Measurements from ENCODE around the gene LTA4H. TPM values are rescaled to one million over a fixed set of nuclear protein-coding genes. Genes with fewer than 3 reads are reported as not detected.
A peak's percentile ranks its signal among the peaks of the same experiment; 100 is the strongest.

Gene LTA4H
- total RNA-seq, 6 experiments from 2014 or later = 19.0 to 32.5 (median 27.1) TPM

GRCh38 chr12:96026331-96026730 lies 9.1 kb downstream of the LTA4H start:
- intact Hi-C loops (cut with DNase I) = no loop called here
- no peak overlapping the region for H3K4me3 ChIP-seq
- peaks cover 0 to 38% (median 3%) of the 10 kb centered on the region in 4 donors for H3K36me3 ChIP-seq
- H3K27ac ChIP-seq = no peak overlapping the region
- no peaks in the 10 kb centered on the region for H3K9me3 ChIP-seq
- H3K27me3 ChIP-seq = no peaks in the 10 kb centered on the region
- no peak for DNase-seq
- 86% methylated on average over 1 of the region's 1 CpG for WGBS (ENCODE audit: insufficient coverage, low coverage, low lambda C conversion rate, missing lambda C conversion rate)
- ATAC-seq = no peak
- no peaks in the 10 kb centered on the region for H3K4me1 ChIP-seq
- no peak for TF ChIP-seq POLR2A (IDR thresholded peaks at IDR 0.05)
- TF ChIP-seq, protein P1, sequence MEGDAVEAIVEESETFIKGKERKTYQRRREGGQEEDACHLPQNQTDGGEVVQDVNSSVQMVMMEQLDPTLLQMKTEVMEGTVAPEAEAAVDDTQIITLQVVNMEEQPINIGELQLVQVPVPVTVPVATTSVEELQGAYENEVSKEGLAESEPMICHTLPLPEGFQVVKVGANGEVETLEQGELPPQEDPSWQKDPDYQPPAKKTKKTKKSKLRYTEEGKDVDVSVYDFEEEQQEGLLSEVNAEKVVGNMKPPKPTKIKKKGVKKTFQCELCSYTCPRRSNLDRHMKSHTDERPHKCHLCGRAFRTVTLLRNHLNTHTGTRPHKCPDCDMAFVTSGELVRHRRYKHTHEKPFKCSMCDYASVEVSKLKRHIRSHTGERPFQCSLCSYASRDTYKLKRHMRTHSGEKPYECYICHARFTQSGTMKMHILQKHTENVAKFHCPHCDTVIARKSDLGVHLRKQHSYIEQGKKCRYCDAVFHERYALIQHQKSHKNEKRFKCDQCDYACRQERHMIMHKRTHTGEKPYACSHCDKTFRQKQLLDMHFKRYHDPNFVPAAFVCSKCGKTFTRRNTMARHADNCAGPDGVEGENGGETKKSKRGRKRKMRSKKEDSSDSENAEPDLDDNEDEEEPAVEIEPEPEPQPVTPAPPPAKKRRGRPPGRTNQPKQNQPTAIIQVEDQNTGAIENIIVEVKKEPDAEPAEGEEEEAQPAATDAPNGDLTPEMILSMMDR (IDR thresholded peaks at IDR 0.05) = no peak

- no peak for DNase-seq
- 92% methylated on average over 3 of the region's 4 CpGs for WGBS (ENCODE audit: insufficient coverage, low coverage, low lambda C conversion rate, missing lambda C conversion rate)
- peaks cover 0 to 42% (median 3%) of the 10 kb centered on the region in 4 donors for H3K36me3 ChIP-seq
- no peak overlapping the region for H3K27ac ChIP-seq
- no peak overlapping the region for H3K4me3 ChIP-seq
- H3K9me3 ChIP-seq = no peaks in the 10 kb centered on the region
- no peaks in the 10 kb centered on the region for H3K4me1 ChIP-seq
- no peak for ATAC-seq
- no peaks in the 10 kb centered on the region for H3K27me3 ChIP-seq
- intact Hi-C loops (cut with DNase I) = no loop called here
- TF ChIP-seq, protein P1 (IDR thresholded peaks at IDR 0.05) = no peak
- TF ChIP-seq POLR2A (IDR thresholded peaks at IDR 0.05) = no peak
Measured at GRCh38 chr12:96025518-96025917, 9.9 kb downstream of the LTA4H start.

- intact Hi-C loops (cut with DNase I) = no loop called here
- DNase-seq (no peak), ATAC-seq (peak in 2 of 4 donors; percentile 13 to 60)
- 72% methylated on average over 3 of the region's 3 CpGs for WGBS (ENCODE audit: insufficient coverage, low coverage, low lambda C conversion rate, missing lambda C conversion rate)
- Histone ChIP-seq H3K4me3 (no peak overlapping the region), H3K36me3 (peaks cover 0 to 37% (median 0%) of the 10 kb centered on the region in 4 donors), H3K27ac (no peak overlapping the region), H3K9me3 (no peaks in the 10 kb centered on the region), H3K27me3 (no peaks in the 10 kb centered on the region), H3K4me1 (no peaks in the 10 kb centered on the region)
- no peak for TF ChIP-seq POLR2A (IDR thresholded peaks at IDR 0.05)
- TF ChIP-seq, protein P1 (IDR thresholded peaks at IDR 0.05) = no peak
Measured at GRCh38 chr12:96020314-96021003, 14.9 kb downstream of the LTA4H start.

- no peak for TF ChIP-seq POLR2A (IDR thresholded peaks at IDR 0.05)
- TF ChIP-seq, protein P1 (IDR thresholded peaks at IDR 0.05) = peak; percentile 30 to 50 (median 44)
- peaks cover 0 to 53% (median 8%) of the 10 kb centered on the region in 4 donors for H3K36me3 ChIP-seq
- no peaks in the 10 kb centered on the region for H3K4me1 ChIP-seq
- no peak overlapping the region for H3K4me3 ChIP-seq
- ATAC-seq (peak; percentile 78 to 90 (median 82)), DNase-seq (peak in 1 of 3 donors; percentile 45)
- no peaks in the 10 kb centered on the region for H3K9me3 ChIP-seq
- no peaks in the 10 kb centered on the region for H3K27me3 ChIP-seq
- H3K27ac ChIP-seq = no peak overlapping the region
- WGBS (ENCODE audit: insufficient coverage, low coverage, low lambda C conversion rate, missing lambda C conversion rate) = 46% methylated on average over 2 of the region's 5 CpGs
- intact Hi-C loops (cut with DNase I) = no loop called here
Measured at GRCh38 chr12:96015672-96016071, 19.7 kb downstream of the LTA4H start.
